Esophagus squamous epithelium (tissue), 4 donors: ENCODE measurements around the gene ZBTB46.

ENCODE experiments used
- CTCF ChIP-seq, 6 experiments: fragments of 450-650 bp in 4 of 6; fragments of 200-600 bp in 2 of 6; sonication (generic) in 2 of 6; IDR thresholded peaks; one replicate each; pipeline ENCODE4 v1.5.1; 2016 to 2019; ENCODE audit warnings: antibody characterized with exemption in 6 of 6, mild to moderate bottlenecking in 4 of 6, moderate library complexity in 4 of 6
- POLR2A ChIP-seq, 4 donors: fragments of 450-650 bp; IDR thresholded peaks; one replicate each; pipeline ENCODE4 v1.6.1; 2017; ENCODE audit warnings: antibody characterized with exemption in 4 of 4, mild to moderate bottlenecking in 4 of 4, moderate library complexity in 3 of 4

GRCh38 chr20:63778034-63778752, 52.9 kb downstream of the ZBTB46 start:
- TF ChIP-seq CTCF (IDR thresholded peaks at IDR 0.05), result no peak
- TF ChIP-seq POLR2A (IDR thresholded peaks at IDR 0.05), result no peak
